GM23248 (cell line): ENCODE results near the gene PI4KA. TPM values are rescaled to one million over a fixed set of nuclear protein-coding genes. Genes with fewer than 3 reads are reported as not detected.
"Not testable (repeated sequence)": the region's sequence is repeated elsewhere in the genome, so short reads cannot be mapped to it uniquely, and the experiment has no call there.

Experiments
- DNase-seq: peaks from one replicate; pipeline ENCODE4 v3.0.0-alpha.2; 2015
- H2AFZ ChIP-seq: fragments of 200-600 bp; sonication (generic); 2 replicates; pipeline ENCODE4 v1.6.1; 2016; ENCODE audit warnings: antibody characterized with exemption
- H3F3A ChIP-seq: fragments of 200-600 bp; sonication (generic); 2 replicates; pipeline ENCODE4 v1.6.1; 2016; ENCODE audit warnings: mild to moderate bottlenecking, antibody characterized with exemption, mixed run types; ENCODE audit not compliant: insufficient read depth
- H3K27ac ChIP-seq: fragments of 200-600 bp; sonication (generic); 2 replicates; pipeline ENCODE4 v1.5.1; 2016; ENCODE audit warnings: mild to moderate bottlenecking
- H3K27me3 ChIP-seq: fragments of 200-600 bp; sonication (generic); replicated peaks from 2 replicates; pipeline ENCODE4 v1.6.1; 2016; ENCODE audit warnings: mild to moderate bottlenecking; ENCODE audit not compliant: insufficient read depth
- H3K36me3 ChIP-seq: fragments of 200-600 bp; sonication (generic); 2 replicates; pipeline ENCODE4 v1.6.1; 2016; ENCODE audit warnings: low read depth, mild to moderate bottlenecking
- H3K4me1 ChIP-seq: fragments of 200-600 bp; sonication (generic); 2 replicates; pipeline ENCODE4 v1.6.1; 2016; ENCODE audit warnings: mild to moderate bottlenecking; ENCODE audit not compliant: insufficient read depth
- H3K4me2 ChIP-seq: fragments of 200-600 bp; sonication (generic); one replicate; pipeline ENCODE4 v1.6.1; 2016; ENCODE audit warnings: mild to moderate bottlenecking; ENCODE audit not compliant: unreplicated experiment
- H3K4me3 ChIP-seq: fragments of 200-600 bp; sonication (generic); 2 replicates; pipeline ENCODE4 v1.5.1; 2016; ENCODE audit warnings: mild to moderate bottlenecking
- H3K79me2 ChIP-seq: fragments of 200-600 bp; sonication (generic); 2 replicates; pipeline ENCODE4 v1.6.1; 2016; ENCODE audit warnings: mild to moderate bottlenecking; ENCODE audit not compliant: insufficient read depth
- H3K9ac ChIP-seq: fragments of 200-600 bp; sonication (generic); 2 replicates; pipeline ENCODE4 v1.6.1; 2016; ENCODE audit warnings: mild to moderate bottlenecking
- H3K9me2 ChIP-seq: fragments of 200-600 bp; sonication (generic); 2 replicates; pipeline ENCODE4 v1.6.1; 2016; ENCODE audit warnings: mixed run types, mild to moderate bottlenecking, moderate library complexity; ENCODE audit not compliant: insufficient read depth
- H3K9me3 ChIP-seq: fragments of 200-600 bp; sonication (generic); one replicate; pipeline ENCODE4 v1.6.1; 2017; ENCODE audit warnings: low read depth
- H4K20me1 ChIP-seq: fragments of 200-600 bp; sonication (generic); 2 replicates; pipeline ENCODE4 v1.6.0; 2016; ENCODE audit not compliant: insufficient read depth
- EZH2 ChIP-seq: fragments of 200-600 bp; sonication (generic); IDR thresholded peaks from 2 replicates; pipeline ENCODE4 v1.6.1; 2018; ENCODE audit warnings: antibody characterized with exemption, mild to moderate bottlenecking; ENCODE audit not compliant: insufficient read depth, poor library complexity, severe bottlenecking
- EZH2phosphoT487 ChIP-seq: fragments of 200-600 bp; sonication (generic); IDR thresholded peaks from 2 replicates; pipeline ENCODE4 v1.6.1; 2018; ENCODE audit warnings: antibody characterized with exemption, moderate library complexity, mild to moderate bottlenecking, low read depth; ENCODE audit not compliant: insufficient read depth
- WGBS, 2 experiments: methylation state at CpG; one replicate each; pipeline ENCODE4 v1.1.6; 2015 to 2017; ENCODE audit warnings: low lambda C conversion rate in 2 of 2, low coverage in 1 of 2; ENCODE audit errors: missing lambda C conversion rate in 2 of 2; 5-methylcytosine and 5-hydroxymethylcytosine counted together
- in situ Hi-C: fragments of 300-500 bp; cut with MboI; formaldehyde crosslinking; loops from 2 replicates; pipeline ENCODE4 v1.15.0; 2020
- polyA plus RNA-seq: library from polyadenylated mRNA; unstranded; fragments of >200 nt; fragmentation: Nextera tagmentation; extraction: Ambion mirVana; gene quantifications from 2 replicates; pipeline ENCODE4 v1.2.1, GENCODE V29; 2016
- total RNA-seq: library from RNA; depleted of rRNA; stranded (reverse); fragments of >200 nt; shearing (Covaris generic); gene quantifications from 2 replicates; pipeline ENCODE4 v1.2.3, GENCODE V29; 2014

Gene PI4KA
- total and polyA plus RNA-seq, 2 experiments from 2014 or later: 31.1 to 34.5 TPM

GRCh38 chr22:20724676-20725454 lies 133.7 kb downstream of the PI4KA start:
- no peak for DNase-seq
- no peak overlapping the region for H3K27ac ChIP-seq
- no peaks in the 10 kb centered on the region for H3K79me2 ChIP-seq
- no peaks in the 10 kb centered on the region for H3K36me3 ChIP-seq
- no peak overlapping the region for H3K9ac ChIP-seq
- no peaks in the 10 kb centered on the region for H3F3A ChIP-seq
- H4K20me1 ChIP-seq: no peaks in the 10 kb centered on the region
- H3K4me2 ChIP-seq: no peak overlapping the region
- H3K9me3 ChIP-seq: no peaks in the 10 kb centered on the region
- 76 to 80% methylated on average over 9 of the region's 9 CpGs for WGBS, 2 experiments
- in situ Hi-C loops: no loop called here
- H3K9me2 ChIP-seq: no peaks in the 10 kb centered on the region
- no peaks in the 10 kb centered on the region for H3K4me1 ChIP-seq
- H3K4me3 ChIP-seq: no peak overlapping the region
- H3K27me3 ChIP-seq: no peaks in the 10 kb centered on the region
- no peak for TF ChIP-seq EZH2
- no peak for TF ChIP-seq EZH2phosphoT487
- H2AFZ ChIP-seq: no peak overlapping the region

- 88 to 90% methylated on average over 13 of the region's 13 CpGs for WGBS, 2 experiments
- Histone ChIP-seq H3K9me2 (no peaks in the 10 kb centered on the region), H3K4me3 (no peak overlapping the region)
Observed at GRCh38 chr22:20721409-20722218, 137.0 kb downstream of the PI4KA start.

GRCh38 chr22:20720692-20721408 lies 137.8 kb downstream of the PI4KA start:
- in situ Hi-C loops: no loop called here
- Histone ChIP-seq H3K27me3 (no peaks in the 10 kb centered on the region), H3K79me2 (no peaks in the 10 kb centered on the region), H3F3A (no peaks in the 10 kb centered on the region), H4K20me1 (no peaks in the 10 kb centered on the region), H3K9me2 (no peaks in the 10 kb centered on the region), H3K4me1 (no peaks in the 10 kb centered on the region), H3K4me3 (no peak overlapping the region), H3K27ac (no peak overlapping the region), H3K9me3 (no peaks in the 10 kb centered on the region), H3K9ac (no peak overlapping the region), H3K36me3 (no peaks in the 10 kb centered on the region), H2AFZ (no peak overlapping the region), H3K4me2 (no peak overlapping the region)
- TF ChIP-seq EZH2phosphoT487 (no peak), EZH2 (no peak)
- 93 to 94% methylated on average over 13 of the region's 13 CpGs for WGBS, 2 experiments
- DNase-seq: no peak

More at GRCh38 chr22:20721409-20722218, 137.0 kb downstream of the PI4KA start:
- Histone ChIP-seq H3K9me3 (no peaks in the 10 kb centered on the region), H3K27me3 (no peaks in the 10 kb centered on the region), H3K4me2 (no peak overlapping the region), H3F3A (no peaks in the 10 kb centered on the region), H3K27ac (no peak overlapping the region), H4K20me1 (no peaks in the 10 kb centered on the region), H3K36me3 (no peaks in the 10 kb centered on the region), H2AFZ (no peak overlapping the region), H3K79me2 (no peaks in the 10 kb centered on the region), H3K4me1 (no peaks in the 10 kb centered on the region), H3K9ac (no peak overlapping the region)
- in situ Hi-C loops: no loop called here
- TF ChIP-seq EZH2phosphoT487: no peak
- no peak for TF ChIP-seq EZH2
- no peak for DNase-seq

- H3K4me2 ChIP-seq, H3F3A ChIP-seq, H3K4me1 ChIP-seq, H3K36me3 ChIP-seq, H3K4me3 ChIP-seq, DNase-seq, H3K9ac ChIP-seq, H3K9me2 ChIP-seq, in situ Hi-C loops, H3K27ac ChIP-seq, H3K79me2 ChIP-seq, H4K20me1 ChIP-seq, H3K9me3 ChIP-seq, H2AFZ ChIP-seq, H3K27me3 ChIP-seq: not testable (repeated sequence)
- 97 to 100% methylated on average over 13 of the region's 13 CpGs for WGBS, 2 experiments
Observed at GRCh38 chr22:20718727-20719126, 139.9 kb downstream of the PI4KA start.

GRCh38 chr22:20717981-20718380 lies 140.6 kb downstream of the PI4KA start:
- H3K27ac ChIP-seq, H3K4me2 ChIP-seq, H3K4me1 ChIP-seq, H3K4me3 ChIP-seq, H3F3A ChIP-seq, H3K27me3 ChIP-seq, H2AFZ ChIP-seq, DNase-seq, H3K9ac ChIP-seq, H3K9me3 ChIP-seq, H4K20me1 ChIP-seq, H3K9me2 ChIP-seq, H3K36me3 ChIP-seq, in situ Hi-C loops, H3K79me2 ChIP-seq: not testable (repeated sequence)
- WGBS, 2 experiments: 81 to 88% methylated on average over 3 to 7 of the region's 7 CpGs

GRCh38 chr22:20717213-20717866 lies 141.3 kb downstream of the PI4KA start:
- H3K9me2 ChIP-seq, DNase-seq, H3K4me1 ChIP-seq, H4K20me1 ChIP-seq, H3K9ac ChIP-seq, H2AFZ ChIP-seq, H3F3A ChIP-seq, H3K36me3 ChIP-seq, H3K9me3 ChIP-seq, H3K4me3 ChIP-seq, H3K27ac ChIP-seq, H3K79me2 ChIP-seq, H3K27me3 ChIP-seq, H3K4me2 ChIP-seq, in situ Hi-C loops: not testable (repeated sequence)
- WGBS, 2 experiments: 91 to 93% methylated on average over 12 to 14 of the region's 17 CpGs
